GOT3 (cell line): ENCODE results near the gene NHP2.
"Not testable (repeated sequence)": the region's sequence is repeated elsewhere in the genome, so short reads cannot be mapped to it uniquely, and the experiment has no call there.

Source experiments
- DNase-seq: peaks from one replicate; lab custom pipeline; 2025; ENCODE audit warnings: mixed read lengths; lab: John Stamatoyannopoulos, UW

Gene NHP2

DNA sequence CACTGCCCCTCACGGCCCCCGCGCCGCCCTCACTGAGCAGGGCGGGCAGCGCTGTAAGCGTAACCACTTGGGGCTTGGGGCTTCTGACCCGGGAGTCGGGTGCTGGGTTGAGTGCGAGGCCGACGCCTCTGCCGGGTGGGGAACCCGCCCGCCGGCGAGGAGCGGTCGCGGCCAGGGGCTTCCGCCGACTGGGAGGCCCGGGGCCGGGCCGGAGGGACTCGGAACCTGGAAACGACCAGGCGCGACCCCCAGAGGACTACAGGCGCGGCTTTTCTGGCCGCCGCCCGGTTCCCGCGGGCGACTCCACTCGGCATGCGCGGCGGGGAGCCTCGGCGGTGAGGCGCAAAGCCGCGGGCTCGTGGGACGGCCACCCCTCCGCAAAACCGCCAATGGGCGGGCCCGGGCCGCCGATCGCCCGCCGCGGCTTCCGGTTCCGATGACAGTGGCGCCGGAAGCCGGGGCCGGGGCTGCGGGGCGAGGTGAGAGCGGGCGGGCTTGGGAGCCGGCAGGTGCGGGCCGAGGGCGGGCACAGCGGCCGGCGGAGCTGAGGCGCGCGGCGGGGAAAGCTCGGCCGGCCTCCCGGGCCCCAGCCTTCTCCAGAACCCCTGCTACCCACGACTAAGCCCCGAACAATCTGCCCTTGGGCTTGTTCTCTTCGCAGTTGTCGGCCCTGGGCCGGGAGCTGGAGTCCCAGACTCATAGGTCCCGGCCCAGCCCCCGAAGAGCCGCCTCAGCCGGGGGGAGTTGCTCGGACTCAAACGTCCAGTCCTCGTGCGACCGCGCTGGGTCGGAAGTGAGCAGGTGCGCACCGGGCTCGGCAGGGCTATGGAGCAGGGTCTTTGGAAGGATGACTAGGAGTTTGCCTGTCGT, 22.9 kb downstream of the NHP2 start, which contains the start of gene RMND5B:
Gene RMND5B, plus strand, starts transcription at position 439 of the 870 bp plus-strand sequence. CDS start 7,106 bp downstream, outside the sequence.
- peak; percentile 50 for DNase-seq

DNA sequence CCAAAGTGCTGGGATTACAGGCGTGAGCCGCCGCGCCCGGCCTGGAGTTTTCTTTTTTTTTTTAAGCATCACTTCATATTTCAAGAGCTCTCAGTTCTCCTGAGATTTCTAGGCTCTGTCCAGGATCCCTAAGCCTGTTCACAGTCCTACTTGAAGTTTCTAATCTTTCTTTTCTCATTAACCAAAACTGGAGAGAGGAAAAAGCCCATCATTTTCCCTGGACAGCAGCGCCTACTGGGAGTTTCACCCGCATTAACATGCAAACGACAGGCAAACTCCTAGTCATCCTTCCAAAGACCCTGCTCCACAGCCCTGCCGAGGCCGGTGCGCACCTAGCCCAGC, 23.5 kb downstream of the NHP2 start:
- not testable (repeated sequence) for DNase-seq

DNA sequence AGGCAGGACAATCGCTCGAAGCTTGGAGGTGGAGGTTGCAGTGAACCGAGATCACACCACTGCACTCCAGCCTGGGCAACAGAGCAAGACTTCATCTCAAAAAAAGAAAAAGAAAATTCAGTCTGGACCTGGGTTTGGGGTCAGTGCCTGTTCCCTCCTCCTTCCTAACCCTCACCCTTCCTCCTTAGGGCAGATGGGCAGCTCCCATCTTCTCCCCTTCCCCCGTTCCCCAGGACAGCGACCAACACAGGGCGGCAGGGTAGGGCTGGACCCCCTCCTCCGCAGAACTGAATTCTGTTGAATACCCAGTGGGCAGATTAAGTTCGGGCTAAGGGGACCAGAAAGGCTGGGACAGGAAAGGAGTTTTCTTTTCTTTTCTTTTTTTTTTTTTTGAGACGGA, 24.4 kb downstream of the NHP2 start:
- DNase-seq: no peak

DNA sequence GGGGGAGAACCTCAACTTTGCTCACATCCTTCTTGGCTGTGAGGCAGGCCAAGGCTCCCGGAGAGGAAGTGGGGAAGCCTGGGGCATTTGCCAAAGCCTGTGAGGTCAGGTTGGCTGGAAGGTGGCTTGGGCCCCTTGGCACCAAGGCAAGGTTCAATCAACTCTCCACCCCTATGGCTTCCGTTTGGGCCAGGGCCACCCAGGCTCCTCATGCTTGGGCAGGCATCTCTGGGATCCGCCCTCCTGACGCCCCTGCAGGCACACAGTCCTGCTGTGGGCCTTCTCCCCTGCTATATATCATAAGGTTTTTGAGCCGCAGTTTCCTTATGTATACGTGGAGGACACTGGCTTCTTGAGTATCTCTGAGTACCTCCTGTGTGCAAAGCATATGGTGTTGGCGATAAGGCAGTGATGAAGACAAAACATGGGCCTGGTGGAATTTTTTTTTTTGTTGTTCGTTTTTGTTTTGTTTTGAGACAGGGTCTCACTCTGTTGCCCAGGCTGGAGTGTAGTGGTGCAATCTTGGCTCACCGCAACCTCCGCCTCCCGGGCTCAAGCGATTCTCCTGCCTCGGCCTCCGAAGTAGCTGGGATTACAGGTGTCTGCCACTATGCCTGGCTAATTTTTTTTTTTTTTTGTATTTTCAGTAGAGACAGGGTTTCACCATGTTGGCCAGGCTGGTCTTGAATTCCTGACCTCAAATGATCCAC, 26.2 kb downstream of the NHP2 start:
- DNase-seq: not testable (repeated sequence)

DNA sequence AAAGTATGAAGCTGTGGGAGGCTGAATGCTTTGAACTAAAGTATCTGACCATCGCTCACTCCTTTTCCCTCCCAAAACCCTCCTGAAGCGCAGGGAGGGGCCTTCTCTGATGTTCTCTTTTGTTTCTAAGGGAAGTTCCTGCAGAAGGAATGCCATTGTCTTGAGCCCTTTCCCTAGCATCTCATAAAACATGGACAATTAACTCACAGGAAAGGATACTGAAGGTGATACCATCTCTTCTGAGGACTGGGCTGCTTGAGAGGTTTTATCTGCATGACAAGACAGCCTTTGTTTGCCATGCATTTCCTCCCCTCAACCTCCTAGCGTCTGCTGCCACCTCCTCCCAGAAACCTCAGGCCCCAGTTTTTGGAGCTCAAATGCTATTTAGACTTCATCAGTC, 27.1 kb downstream of the NHP2 start:
- no peak for DNase-seq

DNA sequence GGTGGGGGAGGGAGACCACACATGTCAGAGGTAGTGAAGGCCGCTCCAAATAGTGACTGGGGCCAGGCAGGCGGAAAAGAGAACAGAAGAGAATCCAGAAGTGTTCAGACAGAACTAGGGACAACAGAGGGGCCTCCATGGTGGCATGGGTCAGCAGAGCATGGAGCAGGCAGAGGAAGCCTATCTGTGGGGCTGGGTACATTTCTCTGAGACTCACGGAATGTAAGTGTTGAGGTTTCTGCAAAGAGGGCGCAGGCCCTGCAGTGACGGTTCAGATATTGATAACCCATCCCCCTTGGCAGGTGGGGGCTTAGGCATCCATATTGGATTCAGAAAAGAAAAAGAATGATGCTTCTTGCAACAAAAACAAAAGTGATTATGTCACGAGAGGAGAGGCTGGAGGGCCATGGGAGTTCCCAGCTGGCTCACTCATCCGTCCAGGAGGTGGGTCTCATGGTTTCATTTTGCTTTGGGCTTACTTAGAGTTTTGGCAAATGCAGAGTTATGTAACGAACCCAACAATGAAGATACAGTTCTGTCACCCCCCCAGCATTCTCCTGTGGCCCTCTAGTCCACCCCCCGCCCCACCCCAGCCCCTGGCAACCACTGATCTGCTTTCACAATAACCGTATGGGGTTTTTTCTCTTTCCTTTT, 28.3 kb downstream of the NHP2 start:
- DNase-seq: no peak

DNA sequence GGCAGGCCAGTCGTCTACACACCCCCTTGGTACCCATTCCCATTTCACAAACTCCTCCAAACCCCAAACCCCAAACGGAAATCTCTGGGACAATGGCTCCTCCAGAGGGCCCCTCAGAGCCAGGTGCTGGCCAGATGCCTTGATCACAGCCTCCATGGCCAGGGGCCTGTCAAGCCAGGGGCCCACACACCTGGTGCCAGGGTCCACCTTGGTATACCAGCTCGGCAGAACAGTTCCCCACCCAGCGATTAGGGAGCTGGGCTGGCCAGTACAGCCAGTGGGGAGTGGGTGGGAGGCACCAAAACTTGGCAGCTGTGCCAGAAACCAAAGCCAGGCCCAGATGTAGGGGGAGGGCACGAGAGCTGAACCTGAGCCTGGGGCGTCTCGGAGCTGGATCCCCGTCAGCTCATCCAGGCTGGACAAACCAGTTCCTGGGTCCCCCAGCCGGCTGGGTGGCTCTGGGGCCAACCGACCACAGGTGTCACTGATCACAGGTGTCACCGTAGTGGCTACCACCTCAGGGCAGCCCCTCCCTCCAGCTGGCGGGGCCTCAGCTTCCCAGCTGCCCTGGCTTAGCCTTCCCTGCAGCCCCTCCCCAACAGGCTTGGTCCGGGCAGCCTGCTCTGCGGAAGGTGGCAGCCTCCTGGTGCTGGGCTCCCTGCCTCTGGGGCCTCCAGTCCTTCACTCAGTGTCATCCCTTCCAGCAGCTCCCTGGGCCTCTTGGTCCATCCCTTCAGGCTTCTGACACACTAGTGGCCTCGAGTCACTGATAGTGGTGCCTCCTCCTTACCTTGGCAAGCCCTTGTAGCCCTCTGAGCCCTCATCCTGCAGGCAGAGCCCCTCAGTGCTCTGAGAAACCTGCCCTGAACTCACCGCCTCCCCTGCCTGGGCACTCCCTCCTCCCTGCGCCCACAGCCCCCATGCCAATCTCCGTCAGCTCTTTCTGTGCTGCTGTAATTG, 29.4 kb downstream of the NHP2 start:
- DNase-seq: no peak

DNA sequence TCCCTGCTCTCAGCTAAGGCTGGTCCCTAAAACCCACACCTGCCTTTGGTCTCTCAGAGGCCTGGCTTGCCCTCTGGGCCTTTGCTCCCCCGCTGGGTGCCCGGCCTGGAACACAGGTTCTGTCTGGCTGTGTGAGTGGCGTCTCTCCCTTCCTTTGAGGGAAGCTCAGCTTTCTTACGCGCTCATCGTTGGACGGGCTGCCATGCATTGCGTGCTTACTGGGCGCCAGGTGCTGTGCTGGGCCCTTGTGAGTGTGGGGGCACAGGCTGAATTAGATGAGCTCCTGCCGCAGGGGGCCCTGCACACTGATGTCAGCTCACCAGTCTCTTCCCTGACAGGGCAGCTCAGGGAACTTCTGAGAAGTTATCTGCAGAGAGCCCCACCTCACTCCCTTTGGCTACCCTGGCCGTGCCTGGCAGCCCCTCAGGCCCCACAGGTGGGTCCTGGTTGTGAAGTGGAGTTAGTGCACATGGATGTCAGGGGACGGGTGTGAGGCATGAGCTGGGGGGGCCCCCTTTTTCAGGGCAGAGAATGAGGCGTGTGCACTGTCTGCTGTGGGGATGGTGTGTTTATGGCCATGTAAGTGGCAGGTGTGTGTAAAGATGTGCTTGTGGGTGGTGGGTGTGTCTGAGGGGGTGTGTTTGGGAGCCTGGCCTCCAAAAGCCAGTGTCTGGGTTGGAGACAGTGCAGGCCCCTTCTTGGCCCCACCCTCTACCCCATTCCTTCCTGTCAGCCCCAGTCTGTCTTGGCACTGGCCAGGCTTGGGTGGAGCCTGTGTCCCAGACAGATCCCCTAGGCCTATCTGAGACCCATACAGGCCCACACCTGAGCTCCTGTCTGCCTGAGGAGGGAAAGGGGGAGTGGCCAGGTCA, 30.4 kb downstream of the NHP2 start:
- no peak for DNase-seq

DNA sequence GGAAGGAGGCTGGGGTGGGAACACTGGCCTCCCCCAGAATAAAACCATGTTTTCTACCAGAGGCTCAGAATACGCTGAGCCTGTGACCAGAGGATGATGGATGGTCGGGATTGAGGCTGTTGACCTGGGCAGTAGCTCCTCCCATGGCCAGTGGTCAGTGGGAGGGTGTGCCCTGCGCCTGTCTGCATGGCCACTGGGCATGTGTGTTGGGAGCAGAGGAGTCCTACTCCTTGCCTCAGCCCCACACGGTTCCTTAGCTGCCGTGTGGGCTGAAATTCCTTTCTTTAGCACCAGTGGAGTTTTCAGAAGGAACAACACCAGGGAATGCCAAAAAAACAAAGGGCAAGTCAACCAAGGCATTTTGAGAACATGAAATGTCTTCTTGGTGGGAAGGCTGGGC, 31.3 kb downstream of the NHP2 start:
- no peak for DNase-seq

DNA sequence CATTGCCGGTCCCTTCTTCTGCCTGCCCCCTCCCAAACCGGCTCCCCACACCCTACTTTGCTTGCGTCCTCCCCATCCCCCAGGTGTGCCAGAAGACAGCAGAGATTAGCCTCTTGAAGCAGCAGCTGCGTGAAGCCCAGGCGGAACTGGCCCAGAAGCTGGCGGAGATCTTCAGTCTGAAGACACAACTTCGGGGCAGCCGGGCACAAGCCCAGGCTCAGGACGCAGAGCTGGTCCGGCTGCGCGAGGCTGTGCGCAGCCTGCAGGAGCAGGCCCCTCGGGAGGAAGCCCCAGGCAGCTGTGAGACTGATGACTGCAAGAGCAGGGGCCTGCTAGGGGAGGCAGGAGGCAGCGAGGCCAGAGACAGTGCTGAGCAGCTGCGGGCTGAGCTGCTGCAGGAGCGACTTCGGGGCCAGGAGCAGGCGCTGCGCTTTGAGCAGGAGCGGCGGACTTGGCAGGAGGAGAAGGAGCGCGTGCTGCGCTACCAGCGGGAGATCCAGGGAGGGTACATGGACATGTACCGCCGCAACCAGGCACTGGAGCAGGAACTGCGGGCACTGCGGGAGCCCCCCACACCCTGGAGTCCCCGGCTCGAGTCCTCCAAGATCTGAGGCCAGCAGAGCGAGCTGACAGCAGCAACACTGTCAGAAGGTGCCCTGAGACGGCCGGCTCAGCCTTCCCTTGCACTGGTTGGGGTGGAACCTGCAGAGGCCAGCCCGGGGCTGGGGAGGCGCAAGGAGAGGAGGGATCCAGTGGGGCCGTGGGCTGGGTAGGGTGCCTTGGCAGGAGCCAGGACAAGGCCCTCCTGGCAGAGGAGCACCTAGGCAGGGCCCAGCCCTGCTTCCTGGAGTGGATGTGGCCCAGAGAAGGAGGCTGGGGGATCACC, 32.1 kb downstream of the NHP2 start:
- no peak for DNase-seq

DNA sequence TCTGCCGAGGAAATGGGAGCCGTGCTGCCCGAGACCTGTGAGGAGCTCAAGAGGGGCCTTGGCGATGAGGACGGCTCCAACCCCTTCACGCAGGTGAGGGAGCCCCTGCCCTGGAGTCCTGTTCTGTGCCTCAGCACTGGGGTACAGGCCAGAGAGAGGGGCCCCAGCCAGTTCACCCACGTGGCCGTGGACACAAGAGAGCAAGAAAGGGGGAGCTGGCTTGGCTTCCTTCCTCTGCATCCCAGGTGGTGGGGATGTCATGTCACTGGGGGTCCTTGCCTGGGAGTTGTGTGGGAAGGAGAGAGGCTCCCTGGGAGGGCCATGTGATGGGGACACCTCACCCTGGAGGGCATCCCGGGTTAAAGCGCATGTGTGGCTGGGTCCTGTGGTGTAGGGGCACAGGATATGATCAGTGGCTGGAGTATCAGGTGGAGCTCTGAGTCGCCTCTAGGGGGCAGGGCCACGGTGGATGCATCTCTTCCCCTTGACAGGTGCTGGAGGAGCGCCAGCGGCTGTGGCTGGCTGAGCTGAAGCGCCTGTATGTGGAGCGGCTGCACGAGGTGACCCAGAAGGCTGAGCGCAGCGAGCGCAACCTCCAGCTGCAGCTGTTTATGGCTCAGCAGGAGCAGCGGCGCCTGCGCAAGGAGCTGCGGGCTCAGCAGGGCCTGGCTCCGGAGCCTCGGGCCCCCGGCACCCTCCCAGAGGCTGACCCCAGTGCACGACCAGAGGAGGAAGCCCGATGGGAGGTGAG, 32.9 kb downstream of the NHP2 start:
- no peak for DNase-seq

DNA sequence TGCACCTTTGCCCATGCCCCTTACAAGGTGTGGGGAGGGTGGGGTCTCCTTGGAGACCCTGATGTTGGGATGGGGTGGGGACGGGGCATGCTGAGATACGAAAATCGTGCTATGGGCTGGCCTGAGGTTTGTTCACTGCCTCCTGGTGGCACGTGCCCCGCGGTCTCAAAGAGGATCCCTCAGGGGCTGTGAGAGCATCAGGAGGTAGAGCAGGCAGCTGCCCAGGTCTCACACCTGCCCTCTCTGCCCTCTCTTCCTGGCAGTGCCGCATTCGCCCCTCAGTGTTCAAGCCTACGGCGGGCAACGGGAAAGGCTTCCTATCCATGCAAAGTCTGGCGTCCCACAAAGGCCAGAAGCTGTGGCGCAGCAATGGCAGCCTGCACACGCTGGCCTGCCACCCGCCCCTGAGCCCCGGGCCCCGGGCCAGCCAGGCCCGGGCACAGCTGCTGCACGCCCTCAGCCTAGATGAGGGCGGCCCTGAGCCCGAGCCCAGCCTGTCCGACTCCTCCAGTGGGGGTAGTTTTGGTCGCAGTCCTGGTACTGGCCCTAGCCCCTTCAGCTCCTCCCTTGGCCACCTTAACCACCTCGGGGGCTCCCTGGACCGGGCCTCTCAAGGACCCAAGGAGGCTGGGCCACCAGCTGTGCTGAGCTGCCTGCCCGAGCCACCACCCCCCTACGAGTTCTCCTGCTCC, 33.6 kb downstream of the NHP2 start:
- no peak for DNase-seq

DNA sequence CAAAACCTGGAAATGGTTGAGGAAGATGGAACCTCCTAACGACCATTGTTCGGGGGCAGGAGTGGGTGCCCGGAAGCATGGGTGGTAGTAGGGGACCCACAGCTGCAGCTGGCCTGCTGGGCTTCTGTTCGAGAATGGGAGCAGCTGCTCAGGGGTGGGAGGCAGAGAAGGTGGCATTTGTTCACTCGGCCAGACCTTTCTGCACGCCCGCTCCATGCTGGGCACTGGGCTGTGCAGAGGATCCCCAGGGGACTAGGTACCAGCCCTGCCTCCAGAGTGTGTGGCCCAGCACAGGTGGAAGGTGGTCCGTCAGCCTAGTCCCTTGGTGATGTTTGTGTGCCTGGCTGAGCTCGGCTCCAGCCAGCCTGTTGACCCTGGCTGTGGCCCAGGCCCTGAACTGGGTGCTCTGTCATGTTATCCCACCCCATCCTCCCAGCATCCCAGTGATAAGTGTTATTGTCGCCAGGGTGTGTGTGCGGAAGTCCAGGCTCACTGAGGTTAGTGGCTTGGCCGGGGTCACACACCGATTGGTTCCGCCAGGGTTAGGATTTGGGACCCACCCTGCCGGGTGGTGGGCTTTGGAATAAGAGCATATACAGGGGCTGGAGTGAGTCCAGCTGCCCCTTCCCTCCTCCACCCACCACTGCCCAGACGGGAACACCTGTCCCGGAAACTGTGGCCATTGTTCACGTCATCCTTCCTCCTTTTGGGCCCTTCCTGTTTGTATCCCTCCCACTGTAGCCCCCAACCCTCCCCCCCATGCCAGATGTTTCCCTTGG, 35.6 kb downstream of the NHP2 start:
- DNase-seq: no peak

DNA sequence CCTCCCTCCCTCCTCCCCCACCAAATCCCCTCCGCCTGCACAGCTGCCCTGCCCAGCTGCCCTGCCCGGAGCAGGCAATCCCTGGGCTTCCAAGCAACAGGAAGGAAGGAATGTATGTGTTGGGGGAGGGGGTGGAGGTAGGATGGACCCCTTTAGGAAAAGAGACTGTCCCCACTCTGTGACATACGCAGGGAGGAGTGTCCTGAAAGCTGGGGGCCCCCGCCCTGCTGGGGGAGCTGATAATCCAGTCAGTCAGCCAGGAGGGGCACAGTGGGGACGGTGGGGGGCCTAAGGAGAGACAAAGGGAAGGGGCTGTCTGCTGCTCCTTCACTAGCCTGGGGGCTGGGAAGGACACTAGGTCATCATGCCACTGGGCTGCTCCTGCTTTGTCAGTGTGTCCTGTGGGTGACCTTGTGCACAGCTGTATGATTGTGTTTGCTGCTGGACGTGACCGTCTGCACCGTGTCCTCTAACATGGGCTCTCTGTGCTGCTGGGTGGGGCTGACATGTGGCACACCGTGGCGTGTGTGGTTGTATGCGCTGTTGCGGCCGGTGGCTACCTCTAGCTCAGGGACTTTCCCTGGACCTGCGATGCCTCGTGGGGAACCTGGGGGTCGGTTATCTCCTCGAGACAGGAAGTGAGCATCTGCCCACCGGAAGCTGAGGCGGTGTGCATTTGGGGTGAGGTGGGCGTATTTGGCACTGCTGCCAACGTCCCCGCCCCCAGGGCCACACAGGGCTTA, 37.4 kb downstream of the NHP2 start:
- no peak for DNase-seq

DNA sequence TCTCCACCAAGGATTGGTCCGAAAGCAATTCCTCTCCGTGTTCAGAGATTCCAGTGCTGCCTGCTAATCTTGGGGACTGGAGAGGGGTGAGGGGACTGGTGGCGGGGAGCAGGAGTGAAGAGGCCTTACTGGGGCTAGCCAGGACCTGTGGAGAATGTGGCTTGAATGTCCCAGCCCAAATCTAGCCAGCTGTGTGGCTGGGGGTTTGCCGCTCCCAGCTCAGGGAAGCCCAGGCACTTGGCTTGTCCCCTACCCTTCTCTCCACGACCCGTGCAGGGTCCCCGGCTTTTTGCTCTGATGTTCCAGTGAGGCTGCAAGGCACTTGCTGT, 37.9 kb downstream of the NHP2 start:
- DNase-seq: no peak

DNA sequence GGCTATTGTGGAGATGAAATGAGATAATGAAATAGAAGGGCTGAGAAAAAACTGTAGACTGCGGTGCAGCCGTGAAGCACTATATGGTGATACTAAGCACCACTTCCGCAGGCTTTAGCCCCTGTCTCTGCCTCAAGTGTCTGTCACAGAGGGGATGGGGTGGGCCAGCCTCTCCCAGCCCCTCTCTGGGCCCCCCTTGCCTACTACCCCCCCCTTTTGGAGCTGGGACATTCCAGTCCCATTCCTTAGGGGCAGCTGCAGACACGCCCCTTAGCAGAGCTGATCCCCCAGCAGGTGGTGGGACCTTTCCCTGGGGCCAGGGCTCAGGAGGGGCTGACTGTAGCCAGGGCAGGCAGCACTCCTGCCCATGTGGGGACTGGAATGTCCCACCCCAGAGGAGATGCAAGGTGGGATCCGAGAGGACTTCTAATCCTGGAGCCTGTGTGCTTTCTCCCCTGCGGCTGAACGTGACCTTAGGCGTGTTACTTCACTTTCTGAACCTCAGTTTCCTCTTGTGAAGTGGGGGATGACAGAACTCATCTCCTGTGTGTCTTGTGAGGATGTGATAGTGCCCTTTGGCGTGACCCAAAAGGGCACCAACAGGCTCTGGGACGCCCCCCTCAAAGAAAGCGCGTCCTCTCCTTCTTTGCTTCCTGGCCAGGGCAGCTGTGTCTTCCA, 38.4 kb downstream of the NHP2 start:
- DNase-seq: no peak
